ENCODE data around the gene OPCML.

GRCh38 chr11:133381761-133382130 is 150.6 kb downstream of the OPCML start:
- TF ChIP-seq, protein P1, sequence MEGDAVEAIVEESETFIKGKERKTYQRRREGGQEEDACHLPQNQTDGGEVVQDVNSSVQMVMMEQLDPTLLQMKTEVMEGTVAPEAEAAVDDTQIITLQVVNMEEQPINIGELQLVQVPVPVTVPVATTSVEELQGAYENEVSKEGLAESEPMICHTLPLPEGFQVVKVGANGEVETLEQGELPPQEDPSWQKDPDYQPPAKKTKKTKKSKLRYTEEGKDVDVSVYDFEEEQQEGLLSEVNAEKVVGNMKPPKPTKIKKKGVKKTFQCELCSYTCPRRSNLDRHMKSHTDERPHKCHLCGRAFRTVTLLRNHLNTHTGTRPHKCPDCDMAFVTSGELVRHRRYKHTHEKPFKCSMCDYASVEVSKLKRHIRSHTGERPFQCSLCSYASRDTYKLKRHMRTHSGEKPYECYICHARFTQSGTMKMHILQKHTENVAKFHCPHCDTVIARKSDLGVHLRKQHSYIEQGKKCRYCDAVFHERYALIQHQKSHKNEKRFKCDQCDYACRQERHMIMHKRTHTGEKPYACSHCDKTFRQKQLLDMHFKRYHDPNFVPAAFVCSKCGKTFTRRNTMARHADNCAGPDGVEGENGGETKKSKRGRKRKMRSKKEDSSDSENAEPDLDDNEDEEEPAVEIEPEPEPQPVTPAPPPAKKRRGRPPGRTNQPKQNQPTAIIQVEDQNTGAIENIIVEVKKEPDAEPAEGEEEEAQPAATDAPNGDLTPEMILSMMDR (IDR thresholded peaks at IDR 0.05) = no peak
- TF ChIP-seq POLR2AphosphoS5 (IDR thresholded peaks at IDR 0.05; ENCODE audit: insufficient read depth in 1 of 2, low read depth in 1 of 2) = no peak

Data from vagina (tissue), 2 donors.